Upper lobe of left lung (tissue), 4 donors: Measurements from ENCODE around the gene WDR31.

ENCODE experiments used
- EP300 ChIP-seq, 4 donors: sonication (generic); formaldehyde crosslinking; IDR thresholded peaks; one replicate each; pipeline ENCODE4 v1.5.1; 2017; ENCODE audit warnings: antibody characterized with exemption in 4 of 4, control low read depth in 2 of 4
- POLR2A ChIP-seq, 4 donors: fragments of 450-650 bp; IDR thresholded peaks; one replicate each; pipeline ENCODE4 v1.5.1; 2016 to 2017; ENCODE audit warnings: antibody characterized with exemption in 4 of 4, mild to moderate bottlenecking in 2 of 4
- POLR2AphosphoS5 ChIP-seq, 2 donors: sonication (generic); formaldehyde crosslinking; IDR thresholded peaks; one replicate each; pipeline ENCODE4 v1.5.1; 2017; ENCODE audit warnings: antibody characterized with exemption in 2 of 2
- TF ChIP-seq, protein P1 (sequence below), 6 experiments: fragments of 450-650 bp in 4 of 6; fragments of 200-600 bp in 2 of 6; sonication (generic) in 2 of 6; IDR thresholded peaks; one replicate each; pipeline ENCODE4 v1.5.1; 2016 to 2019; ENCODE audit warnings: antibody characterized with exemption in 6 of 6

DNA sequence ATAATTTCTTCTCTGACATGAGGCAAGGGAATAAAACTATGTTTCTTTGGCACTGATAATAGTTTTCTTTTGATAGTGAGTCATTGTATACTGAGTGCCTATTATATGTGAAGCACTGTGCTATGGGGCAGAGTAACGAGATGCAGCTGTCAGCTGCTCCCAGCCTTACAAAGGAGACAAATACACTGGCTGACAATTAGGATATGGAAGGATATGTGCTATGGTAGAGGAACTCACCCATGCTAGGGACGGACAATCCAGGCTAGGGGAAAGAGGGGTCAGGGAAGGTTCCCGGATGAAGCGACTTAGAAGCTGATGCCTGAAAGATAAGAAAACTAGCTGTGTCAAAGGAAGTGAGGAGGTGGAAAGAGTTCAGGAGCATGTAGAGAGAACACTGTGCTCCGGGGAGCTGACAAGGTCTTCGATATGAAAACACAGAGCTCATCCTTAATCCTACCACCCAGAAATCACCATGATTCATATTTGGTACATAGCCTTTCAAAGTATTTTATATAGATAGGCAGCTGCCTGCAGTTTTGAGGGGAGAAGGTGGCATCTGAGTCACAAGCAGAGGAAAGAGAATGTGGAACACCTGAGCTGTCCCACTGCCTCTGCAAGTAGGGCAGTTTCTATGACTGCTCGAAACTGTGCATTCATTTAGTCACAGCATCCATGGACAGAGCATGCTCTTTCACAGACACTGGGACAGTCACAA lies 21.4 kb upstream of the WDR31 start:
- TF ChIP-seq, protein P1, sequence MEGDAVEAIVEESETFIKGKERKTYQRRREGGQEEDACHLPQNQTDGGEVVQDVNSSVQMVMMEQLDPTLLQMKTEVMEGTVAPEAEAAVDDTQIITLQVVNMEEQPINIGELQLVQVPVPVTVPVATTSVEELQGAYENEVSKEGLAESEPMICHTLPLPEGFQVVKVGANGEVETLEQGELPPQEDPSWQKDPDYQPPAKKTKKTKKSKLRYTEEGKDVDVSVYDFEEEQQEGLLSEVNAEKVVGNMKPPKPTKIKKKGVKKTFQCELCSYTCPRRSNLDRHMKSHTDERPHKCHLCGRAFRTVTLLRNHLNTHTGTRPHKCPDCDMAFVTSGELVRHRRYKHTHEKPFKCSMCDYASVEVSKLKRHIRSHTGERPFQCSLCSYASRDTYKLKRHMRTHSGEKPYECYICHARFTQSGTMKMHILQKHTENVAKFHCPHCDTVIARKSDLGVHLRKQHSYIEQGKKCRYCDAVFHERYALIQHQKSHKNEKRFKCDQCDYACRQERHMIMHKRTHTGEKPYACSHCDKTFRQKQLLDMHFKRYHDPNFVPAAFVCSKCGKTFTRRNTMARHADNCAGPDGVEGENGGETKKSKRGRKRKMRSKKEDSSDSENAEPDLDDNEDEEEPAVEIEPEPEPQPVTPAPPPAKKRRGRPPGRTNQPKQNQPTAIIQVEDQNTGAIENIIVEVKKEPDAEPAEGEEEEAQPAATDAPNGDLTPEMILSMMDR (IDR thresholded peaks at IDR 0.05): no peak
- TF ChIP-seq POLR2A (IDR thresholded peaks at IDR 0.05) (no peak), EP300 (IDR thresholded peaks at IDR 0.05) (no peak), POLR2AphosphoS5 (IDR thresholded peaks at IDR 0.05) (no peak)
